ENCODE data around the gene SORT1. TPM values are rescaled to one million over a fixed set of nuclear protein-coding genes. Genes with fewer than 3 reads are reported as not detected.

Gene SORT1
- total RNA-seq, 2 donors from 2014 or later, result 44.9 to 46.2 TPM

DNA sequence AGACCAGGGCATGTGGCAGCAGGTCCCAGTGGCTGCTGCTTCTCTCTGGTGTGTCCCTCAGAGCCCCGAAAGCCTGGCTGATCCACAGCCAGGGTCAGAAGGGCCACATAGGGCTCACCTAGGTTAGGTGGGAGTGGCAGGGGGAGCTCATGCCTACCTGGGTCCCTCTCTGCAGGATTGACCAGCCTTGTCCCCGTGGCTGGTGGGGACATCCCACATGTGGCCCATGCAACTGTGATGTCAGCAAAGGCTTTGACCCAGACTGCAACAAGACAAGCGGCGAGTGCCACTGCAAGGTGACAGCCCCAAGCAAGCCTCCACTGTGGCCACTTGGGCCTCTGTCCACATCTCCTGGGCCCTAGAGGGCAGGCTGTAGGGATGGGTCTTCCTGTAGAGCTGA, 132.7 kb downstream of the SORT1 start:
- no peaks in the 10 kb centered on the region for H3K27me3 ChIP-seq (ENCODE audit: control insufficient read depth, insufficient read depth, low read length, poor library complexity, severe bottlenecking)
- Mint-ChIP-seq H3K4me1 (peaks cover 3% of the 10 kb centered on the region), H3K27me3 (ENCODE audit: insufficient read depth) (no peaks in the 10 kb centered on the region), H3K9me3 (peaks cover 1% of the 10 kb centered on the region), H3K36me3 (ENCODE audit: low read depth) (peaks cover 19% of the 10 kb centered on the region), H3K4me3 (no peak overlapping the region), H3K27ac (no peak overlapping the region)
- peaks cover 2% of the 10 kb centered on the region for H3K4me1 ChIP-seq (ENCODE audit: control insufficient read depth, insufficient read depth, low read length)
- H3K9ac ChIP-seq (ENCODE audit: extremely low read depth, low read length, poor library complexity, severe bottlenecking), result no peak overlapping the region
- TF ChIP-seq CTCF (conservative IDR thresholded peaks at IDR 0.05), result no peak
- peaks cover 7% of the 10 kb centered on the region for H3K36me3 ChIP-seq (ENCODE audit: control insufficient read depth, insufficient read depth, low read length)
- DNase-seq, result no peak
- no peak overlapping the region for H3K4me3 ChIP-seq (ENCODE audit: low read length)
- WGBS, 2 experiments (ENCODE audit: insufficient coverage in 1 of 2, insufficient read length in 1 of 2), result 90 to 97% methylated on average over 4 of the region's 4 CpGs
- no peaks in the 10 kb centered on the region for H3K9me3 ChIP-seq (ENCODE audit: control insufficient read depth, low read length)
- no peak overlapping the region for H3K27ac ChIP-seq (ENCODE audit: low read depth, low read length)

DNA sequence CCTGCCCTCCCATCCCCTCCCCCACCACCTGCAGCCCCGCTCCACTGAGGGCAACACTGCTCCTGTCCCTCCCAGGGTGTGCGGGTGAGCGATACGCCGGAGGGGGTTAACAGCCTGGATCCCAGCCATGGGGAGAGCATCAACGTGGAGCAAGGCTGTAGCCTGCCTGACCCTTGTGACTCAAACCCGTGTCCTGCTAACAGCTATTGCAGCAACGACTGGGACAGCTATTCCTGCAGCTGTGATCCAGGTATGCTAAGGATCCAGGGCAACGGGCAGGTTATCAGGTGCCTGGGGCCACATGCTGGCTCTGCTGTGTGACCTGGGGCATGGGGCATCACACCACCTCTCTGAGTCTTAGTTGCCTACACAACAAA, 133.4 kb downstream of the SORT1 start:
- H3K4me1 ChIP-seq (ENCODE audit: control insufficient read depth, insufficient read depth, low read length), result peaks cover 2% of the 10 kb centered on the region
- H3K4me3 Mint-ChIP-seq, result no peak overlapping the region
- no peak overlapping the region for H3K27ac ChIP-seq (ENCODE audit: low read depth, low read length)
- H3K4me3 ChIP-seq (ENCODE audit: low read length), result no peak overlapping the region
- DNase-seq, result no peak
- H3K27me3 ChIP-seq (ENCODE audit: control insufficient read depth, insufficient read depth, low read length, poor library complexity, severe bottlenecking), result no peaks in the 10 kb centered on the region
- no peak overlapping the region for H3K27ac Mint-ChIP-seq
- 85 to 87% methylated on average over 6 to 9 of the region's 9 CpGs for WGBS, 2 experiments (ENCODE audit: insufficient coverage in 1 of 2, insufficient read length in 1 of 2)
- no peaks in the 10 kb centered on the region for H3K27me3 Mint-ChIP-seq (ENCODE audit: insufficient read depth)
- no peak overlapping the region for H3K9ac ChIP-seq (ENCODE audit: extremely low read depth, low read length, poor library complexity, severe bottlenecking)
- H3K9me3 ChIP-seq (ENCODE audit: control insufficient read depth, low read length), result no peaks in the 10 kb centered on the region
- peaks cover 1% of the 10 kb centered on the region for H3K9me3 Mint-ChIP-seq
- peaks cover 5% of the 10 kb centered on the region for H3K4me1 Mint-ChIP-seq
- peaks cover 7% of the 10 kb centered on the region for H3K36me3 ChIP-seq (ENCODE audit: control insufficient read depth, insufficient read depth, low read length)
- peaks cover 14% of the 10 kb centered on the region for H3K36me3 Mint-ChIP-seq (ENCODE audit: low read depth)
- TF ChIP-seq CTCF (conservative IDR thresholded peaks at IDR 0.05), result no peak

DNA sequence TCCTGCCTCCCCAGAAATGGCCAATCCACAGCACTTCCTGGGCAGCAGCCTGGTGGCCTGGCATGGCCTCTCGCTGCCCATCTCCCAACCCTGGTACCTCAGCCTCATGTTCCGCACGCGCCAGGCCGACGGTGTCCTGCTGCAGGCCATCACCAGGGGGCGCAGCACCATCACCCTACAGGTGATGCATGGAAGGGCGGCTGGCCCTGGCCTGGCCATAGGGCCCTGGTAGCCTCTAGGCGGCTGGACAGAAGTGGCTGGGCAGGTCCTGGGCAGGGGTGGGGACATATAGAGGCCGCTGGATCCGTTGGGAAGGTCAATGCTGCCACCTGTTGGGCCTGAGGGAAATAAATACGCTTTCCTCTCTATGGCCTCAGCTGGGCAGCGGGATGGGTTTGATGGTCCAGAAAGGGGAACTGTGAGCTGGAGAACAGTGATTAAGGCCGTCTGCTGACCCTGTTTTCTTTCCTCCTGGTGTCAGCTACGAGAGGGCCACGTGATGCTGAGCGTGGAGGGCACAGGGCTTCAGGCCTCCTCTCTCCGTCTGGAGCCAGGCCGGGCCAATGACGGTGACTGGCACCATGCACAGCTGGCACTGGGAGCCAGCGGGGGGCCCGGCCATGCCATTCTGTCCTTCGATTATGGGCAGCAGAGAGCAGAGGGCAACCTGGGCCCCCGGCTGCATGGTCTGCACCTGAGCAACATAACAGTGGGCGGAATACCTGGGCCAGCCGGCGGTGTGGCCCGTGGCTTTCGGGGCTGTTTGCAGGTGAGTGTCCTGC, 133.9 kb downstream of the SORT1 start:
- no peak overlapping the region for H3K9ac ChIP-seq (ENCODE audit: extremely low read depth, low read length, poor library complexity, severe bottlenecking)
- no peaks in the 10 kb centered on the region for H3K27me3 ChIP-seq (ENCODE audit: control insufficient read depth, insufficient read depth, low read length, poor library complexity, severe bottlenecking)
- Mint-ChIP-seq H3K9me3 (peaks cover 1% of the 10 kb centered on the region), H3K4me1 (peaks cover 5% of the 10 kb centered on the region), H3K27ac (no peak overlapping the region), H3K27me3 (ENCODE audit: insufficient read depth) (no peaks in the 10 kb centered on the region), H3K4me3 (no peak overlapping the region), H3K36me3 (ENCODE audit: low read depth) (peaks cover 14% of the 10 kb centered on the region)
- 53 to 62% methylated on average over 21 to 29 of the region's 29 CpGs for WGBS, 2 experiments (ENCODE audit: insufficient coverage in 1 of 2, insufficient read length in 1 of 2)
- DNase-seq, result peak; percentile 99
- peaks cover 7% of the 10 kb centered on the region for H3K36me3 ChIP-seq (ENCODE audit: control insufficient read depth, insufficient read depth, low read length)
- peaks cover 2% of the 10 kb centered on the region for H3K4me1 ChIP-seq (ENCODE audit: control insufficient read depth, insufficient read depth, low read length)
- H3K27ac ChIP-seq (ENCODE audit: low read depth, low read length), result no peak overlapping the region
- TF ChIP-seq CTCF (conservative IDR thresholded peaks at IDR 0.05), result peak; percentile 100
- H3K9me3 ChIP-seq (ENCODE audit: control insufficient read depth, low read length), result no peaks in the 10 kb centered on the region
- no peak overlapping the region for H3K4me3 ChIP-seq (ENCODE audit: low read length)

All from endodermal cell (in vitro differentiated cells).